Suprapubic skin (tissue), 4 donors: Measurements from ENCODE around the gene FIGNL1.

Experiments used
- EP300 ChIP-seq: sonication (generic); formaldehyde crosslinking; IDR thresholded peaks from one replicate; pipeline ENCODE4 v1.6.1; 2017; ENCODE audit warnings: antibody characterized with exemption
- POLR2A ChIP-seq, 2 donors: fragments of 450-650 bp; IDR thresholded peaks; one replicate each; pipeline ENCODE4 v1.6.1; 2017; ENCODE audit warnings: antibody characterized with exemption in 2 of 2, mild to moderate bottlenecking in 2 of 2, moderate library complexity in 2 of 2
- POLR2AphosphoS5 ChIP-seq, 3 donors: sonication (generic); formaldehyde crosslinking; IDR thresholded peaks; one replicate each; pipeline ENCODE4 v1.6.1; 2017; ENCODE audit warnings: antibody characterized with exemption in 3 of 3
- TF ChIP-seq, protein P1 (sequence below), 2 donors: fragments of 200-600 bp in 1 of 2; fragments of 450-650 bp in 1 of 2; sonication (generic) in 1 of 2; IDR thresholded peaks; one replicate each; pipeline ENCODE4 v1.5.1; 2016 to 2019; ENCODE audit warnings: antibody characterized with exemption in 2 of 2, mild to moderate bottlenecking in 1 of 2, moderate library complexity in 1 of 2

DNA sequence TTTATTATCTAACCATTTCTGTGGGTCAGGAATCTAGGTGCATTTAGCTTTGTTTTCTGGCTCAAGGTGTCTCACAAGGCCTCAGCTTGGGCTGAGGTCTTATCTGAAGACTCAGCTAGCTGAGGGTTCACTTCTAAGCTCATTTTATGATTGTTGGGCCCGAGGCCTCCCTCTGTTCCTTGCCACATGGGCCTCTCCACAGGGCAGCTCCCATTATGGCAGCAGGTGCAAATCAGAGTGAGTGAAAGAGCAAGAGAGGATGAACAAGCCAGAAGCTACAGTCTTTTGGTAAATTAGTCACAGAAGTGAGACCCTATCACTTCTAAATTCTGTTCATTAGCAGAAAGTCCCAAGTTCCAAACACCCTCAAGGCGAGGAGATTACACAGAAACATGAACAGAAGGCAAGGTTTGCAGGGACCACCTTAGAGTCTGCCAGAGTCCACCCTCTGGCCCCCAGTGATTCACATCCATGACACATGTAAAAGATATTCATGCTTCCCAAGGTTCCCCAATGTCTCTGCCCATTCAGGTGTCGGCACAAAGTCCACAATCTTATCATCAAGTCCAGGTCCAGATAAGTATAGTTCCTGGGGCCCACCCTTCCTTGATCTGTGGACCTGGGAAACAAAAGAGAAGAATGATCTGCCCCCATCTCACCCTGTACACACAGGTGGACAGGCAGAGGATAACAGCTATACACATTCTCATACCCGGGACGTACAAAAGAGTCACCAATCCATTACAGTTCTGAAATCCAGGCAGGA, 23.7 kb downstream of the FIGNL1 start:
- TF ChIP-seq, protein P1, sequence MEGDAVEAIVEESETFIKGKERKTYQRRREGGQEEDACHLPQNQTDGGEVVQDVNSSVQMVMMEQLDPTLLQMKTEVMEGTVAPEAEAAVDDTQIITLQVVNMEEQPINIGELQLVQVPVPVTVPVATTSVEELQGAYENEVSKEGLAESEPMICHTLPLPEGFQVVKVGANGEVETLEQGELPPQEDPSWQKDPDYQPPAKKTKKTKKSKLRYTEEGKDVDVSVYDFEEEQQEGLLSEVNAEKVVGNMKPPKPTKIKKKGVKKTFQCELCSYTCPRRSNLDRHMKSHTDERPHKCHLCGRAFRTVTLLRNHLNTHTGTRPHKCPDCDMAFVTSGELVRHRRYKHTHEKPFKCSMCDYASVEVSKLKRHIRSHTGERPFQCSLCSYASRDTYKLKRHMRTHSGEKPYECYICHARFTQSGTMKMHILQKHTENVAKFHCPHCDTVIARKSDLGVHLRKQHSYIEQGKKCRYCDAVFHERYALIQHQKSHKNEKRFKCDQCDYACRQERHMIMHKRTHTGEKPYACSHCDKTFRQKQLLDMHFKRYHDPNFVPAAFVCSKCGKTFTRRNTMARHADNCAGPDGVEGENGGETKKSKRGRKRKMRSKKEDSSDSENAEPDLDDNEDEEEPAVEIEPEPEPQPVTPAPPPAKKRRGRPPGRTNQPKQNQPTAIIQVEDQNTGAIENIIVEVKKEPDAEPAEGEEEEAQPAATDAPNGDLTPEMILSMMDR (IDR thresholded peaks at IDR 0.05), result no peak
- TF ChIP-seq EP300, result no peak
- TF ChIP-seq POLR2A (IDR thresholded peaks at IDR 0.05), result no peak
- no peak for TF ChIP-seq POLR2AphosphoS5 (IDR thresholded peaks at IDR 0.05)
